ENCODE results near the gene ZSCAN5C. TPM values are rescaled to one million over a fixed set of nuclear protein-coding genes. Genes with fewer than 3 reads are reported as not detected.
"Not testable (repeated sequence)": the region's sequence is repeated elsewhere in the genome, so short reads cannot be mapped to it uniquely, and the experiment has no call there.

Gene ZSCAN5C
- polyA plus RNA-seq, 1 experiment = not detected

- CTCF ChIA-PET = no interaction called here
- H3K4me3 ChIP-seq (ENCODE audit: low read depth, low read length) = no peak overlapping the region
- no peak for DNase-seq (ENCODE audit: low read depth)
- POLR2A ChIA-PET = no interaction called here
- H3K27me3 ChIP-seq (ENCODE audit: control insufficient read depth, insufficient read depth, low read length) = no peaks in the 10 kb centered on the region
- no peaks in the 10 kb centered on the region for H3K36me3 ChIP-seq (ENCODE audit: control insufficient read depth, insufficient read depth, low read length)
- TF ChIP-seq, protein P1, sequence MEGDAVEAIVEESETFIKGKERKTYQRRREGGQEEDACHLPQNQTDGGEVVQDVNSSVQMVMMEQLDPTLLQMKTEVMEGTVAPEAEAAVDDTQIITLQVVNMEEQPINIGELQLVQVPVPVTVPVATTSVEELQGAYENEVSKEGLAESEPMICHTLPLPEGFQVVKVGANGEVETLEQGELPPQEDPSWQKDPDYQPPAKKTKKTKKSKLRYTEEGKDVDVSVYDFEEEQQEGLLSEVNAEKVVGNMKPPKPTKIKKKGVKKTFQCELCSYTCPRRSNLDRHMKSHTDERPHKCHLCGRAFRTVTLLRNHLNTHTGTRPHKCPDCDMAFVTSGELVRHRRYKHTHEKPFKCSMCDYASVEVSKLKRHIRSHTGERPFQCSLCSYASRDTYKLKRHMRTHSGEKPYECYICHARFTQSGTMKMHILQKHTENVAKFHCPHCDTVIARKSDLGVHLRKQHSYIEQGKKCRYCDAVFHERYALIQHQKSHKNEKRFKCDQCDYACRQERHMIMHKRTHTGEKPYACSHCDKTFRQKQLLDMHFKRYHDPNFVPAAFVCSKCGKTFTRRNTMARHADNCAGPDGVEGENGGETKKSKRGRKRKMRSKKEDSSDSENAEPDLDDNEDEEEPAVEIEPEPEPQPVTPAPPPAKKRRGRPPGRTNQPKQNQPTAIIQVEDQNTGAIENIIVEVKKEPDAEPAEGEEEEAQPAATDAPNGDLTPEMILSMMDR (IDR thresholded peaks at IDR 0.05; ENCODE audit: insufficient read depth, low read depth, low read length) = no peak
Observed at GRCh38 chr19:56223481-56223880, 21.4 kb downstream of the ZSCAN5C start.

GRCh38 chr19:56245121-56245740, 43.2 kb downstream of the ZSCAN5C start:
- no peaks in the 10 kb centered on the region for H3K27me3 ChIP-seq (ENCODE audit: control insufficient read depth, insufficient read depth, low read length)
- no peaks in the 10 kb centered on the region for H3K36me3 ChIP-seq (ENCODE audit: control insufficient read depth, insufficient read depth, low read length)
- TF ChIP-seq, protein P1 (IDR thresholded peaks at IDR 0.05; ENCODE audit: insufficient read depth, low read depth, low read length) = no peak
- CTCF ChIA-PET = interaction anchor here (0.8 kb wide), 1 partner anchor 8 kb away, joined by 3 read pairs; no protein-coding TSS in a partner anchor
- POLR2A ChIA-PET = no interaction called here
- H3K4me3 ChIP-seq (ENCODE audit: low read depth, low read length) = no peak overlapping the region
- DNase-seq (ENCODE audit: low read depth) = no peak

- POLR2A ChIA-PET; H3K4me3 ChIP-seq (ENCODE audit: low read depth, low read length); DNase-seq (ENCODE audit: low read depth); CTCF ChIA-PET; H3K27me3 ChIP-seq (ENCODE audit: control insufficient read depth, insufficient read depth, low read length); H3K36me3 ChIP-seq (ENCODE audit: control insufficient read depth, insufficient read depth, low read length): not testable (repeated sequence)
Observed at GRCh38 chr19:56245764-56246163, 43.7 kb downstream of the ZSCAN5C start.

DNA sequence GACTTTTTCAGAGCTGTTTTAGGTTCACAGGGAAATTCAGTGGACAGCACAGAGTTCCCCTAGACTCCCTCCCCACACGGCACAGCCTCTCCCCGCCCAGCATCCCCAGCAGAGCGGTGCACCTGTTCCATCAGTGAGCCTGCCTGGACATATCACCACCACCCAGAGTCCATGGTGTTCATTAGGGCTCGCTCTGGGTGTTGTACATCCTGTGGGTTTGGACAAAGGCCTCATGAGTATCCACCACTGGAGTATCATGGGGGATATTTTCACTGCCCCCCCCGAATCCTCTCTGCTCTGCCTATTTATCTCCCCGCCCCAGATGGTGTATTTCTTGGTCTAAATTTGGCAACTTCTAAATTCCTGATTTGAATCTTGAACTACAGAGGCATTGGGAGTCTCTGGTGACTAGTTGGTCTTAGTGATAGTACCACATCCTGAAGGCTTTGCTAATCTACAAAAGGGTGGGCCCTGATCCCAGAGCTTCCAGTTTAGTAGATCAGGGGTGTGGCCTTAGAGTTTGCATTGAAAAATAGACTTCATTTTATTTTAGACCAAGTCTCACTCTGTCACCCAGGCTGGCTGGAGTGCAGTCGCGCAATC, 46.8 kb downstream of the ZSCAN5C start:
- CTCF ChIA-PET = interaction anchor here (1.4 to 8.0 kb wide), 3 partner anchors 17 to 172 kb away, joined by 4 to 122 read pairs (median 65); no protein-coding TSS in a partner anchor
- POLR2A ChIA-PET; DNase-seq (ENCODE audit: low read depth); H3K36me3 ChIP-seq (ENCODE audit: control insufficient read depth, insufficient read depth, low read length); H3K27me3 ChIP-seq (ENCODE audit: control insufficient read depth, insufficient read depth, low read length); H3K4me3 ChIP-seq (ENCODE audit: low read depth, low read length): not testable (repeated sequence)

GRCh38 chr19:56252699-56253422, 50.8 kb downstream of the ZSCAN5C start:
- TF ChIP-seq, protein P1 (IDR thresholded peaks at IDR 0.05; ENCODE audit: insufficient read depth, low read depth, low read length) = peak; percentile 97
- no peak overlapping the region for H3K4me3 ChIP-seq (ENCODE audit: low read depth, low read length)
- H3K27me3 ChIP-seq (ENCODE audit: control insufficient read depth, insufficient read depth, low read length) = no peaks in the 10 kb centered on the region
- ChIA-PET POLR2A (no interaction called here), CTCF (interaction anchor here (0.7 to 8.0 kb wide), 39 partner anchors 8 to 1879 kb away, joined by 3 to 122 read pairs (median 4); partner anchors contain the start of gene EDDM13)
- DNase-seq (ENCODE audit: low read depth) = no peak
- no peaks in the 10 kb centered on the region for H3K36me3 ChIP-seq (ENCODE audit: control insufficient read depth, insufficient read depth, low read length)

- Histone ChIP-seq H3K27me3 (ENCODE audit: control insufficient read depth, insufficient read depth, low read length) (no peaks in the 10 kb centered on the region), H3K36me3 (ENCODE audit: control insufficient read depth, insufficient read depth, low read length) (no peaks in the 10 kb centered on the region), H3K4me3 (ENCODE audit: low read depth, low read length) (no peak overlapping the region)
- TF ChIP-seq, protein P1 (IDR thresholded peaks at IDR 0.05; ENCODE audit: insufficient read depth, low read depth, low read length) = peak; percentile 35; the same call in 1 of the 2 replicates
- no peak for DNase-seq (ENCODE audit: low read depth)
- ChIA-PET POLR2A (no interaction called here), CTCF (interaction anchor here (0.6 to 8.0 kb wide), 27 partner anchors 8 to 1878 kb away, joined by 3 to 122 read pairs (median 6); partner anchors contain the start of genes EDDM13 and ZSCAN5A)
Observed at GRCh38 chr19:56253737-56254136, 51.7 kb downstream of the ZSCAN5C start.

All from BJ (cell line).